H9 (cell line): ENCODE data around the gene ZNF599. TPM values are rescaled to one million over a fixed set of nuclear protein-coding genes. Genes with fewer than 3 reads are reported as not detected.

Experiments
- DNase-seq: peaks from one replicate; pipeline ENCODE4 v3.0.0-alpha.2; 2017
- H2AFZ ChIP-seq: one replicate; pipeline ENCODE4 v1.6.1; 2013; ENCODE audit warnings: mild to moderate bottlenecking, low read length, control low read depth, moderate library complexity
- H2AK5ac ChIP-seq: 2 replicates; pipeline ENCODE4 v1.6.1; 2013; ENCODE audit warnings: low read length, control low read depth, mixed read lengths; ENCODE audit not compliant: insufficient read length
- H2BK120ac ChIP-seq: one replicate; pipeline ENCODE4 v1.6.1; 2013; ENCODE audit warnings: low read depth, mild to moderate bottlenecking, low read length, control low read depth, inconsistent platforms; ENCODE audit not compliant: poor library complexity, severe bottlenecking
- H2BK12ac ChIP-seq: 2 replicates; pipeline ENCODE4 v1.6.1; 2013; ENCODE audit warnings: low read length, control low read depth, mixed read lengths, low read depth; ENCODE audit not compliant: insufficient read length
- H2BK15ac ChIP-seq: 2 replicates; pipeline ENCODE4 v1.6.1; 2013; ENCODE audit warnings: low read depth, low read length, control low read depth
- H2BK20ac ChIP-seq: one replicate; pipeline ENCODE4 v1.6.1; 2013; ENCODE audit warnings: low read depth, mild to moderate bottlenecking, low read length, control low read depth, inconsistent platforms; ENCODE audit not compliant: poor library complexity, severe bottlenecking
- H2BK5ac ChIP-seq: 2 replicates; pipeline ENCODE4 v1.6.1; 2013; ENCODE audit warnings: low read length, control low read depth, mixed read lengths; ENCODE audit not compliant: insufficient read length
- H3K14ac ChIP-seq: 2 replicates; pipeline ENCODE4 v1.6.1; 2013; ENCODE audit warnings: low read length, control low read depth; ENCODE audit not compliant: insufficient read depth
- H3K18ac ChIP-seq: 2 replicates; pipeline ENCODE4 v1.6.1; 2013; ENCODE audit warnings: low read depth, mild to moderate bottlenecking, mixed read lengths, low read length, control low read depth; ENCODE audit not compliant: insufficient read length
- H3K23ac ChIP-seq: 2 replicates; pipeline ENCODE4 v1.6.1; 2013; ENCODE audit warnings: low read length, control low read depth, mixed read lengths, low read depth; ENCODE audit not compliant: insufficient read length
- H3K23me2 ChIP-seq: 2 replicates; pipeline ENCODE4 v1.6.1; 2013; ENCODE audit warnings: low read depth, mild to moderate bottlenecking, mixed read lengths, low read length, control low read depth; ENCODE audit not compliant: insufficient read length, poor library complexity, severe bottlenecking
- H3K27ac ChIP-seq: 2 replicates; pipeline ENCODE4 v1.5.1; 2013; ENCODE audit warnings: low read length, control low read depth, mixed read lengths, low read depth; ENCODE audit not compliant: insufficient read length
- H3K27me3 ChIP-seq: 2 replicates; pipeline ENCODE4 v1.6.1; 2013; ENCODE audit warnings: low read length, control low read depth, inconsistent platforms; ENCODE audit not compliant: insufficient read depth
- H3K4ac ChIP-seq: 2 replicates; pipeline ENCODE4 v1.6.1; 2013; ENCODE audit warnings: low read depth, mild to moderate bottlenecking, control low read depth, inconsistent platforms, low read length, moderate library complexity
- H3K4me1 ChIP-seq: 2 replicates; pipeline ENCODE4 v1.6.1; 2013; ENCODE audit warnings: low read length, control low read depth, inconsistent platforms; ENCODE audit not compliant: insufficient read depth
- H3K4me2 ChIP-seq: 2 replicates; pipeline ENCODE4 v1.6.1; 2013; ENCODE audit warnings: low read length, control low read depth, mixed read lengths; ENCODE audit not compliant: insufficient read length, insufficient read depth
- H3K56ac ChIP-seq: 2 replicates; pipeline ENCODE4 v1.6.1; 2013; ENCODE audit warnings: low read depth, mild to moderate bottlenecking, mixed read lengths, low read length, control low read depth; ENCODE audit not compliant: insufficient read length
- H3K79me1 ChIP-seq: 2 replicates; pipeline ENCODE4 v1.6.1; 2013; ENCODE audit warnings: low read depth, mild to moderate bottlenecking, moderate library complexity, low read length, control low read depth, inconsistent platforms; ENCODE audit not compliant: insufficient read depth, poor library complexity, severe bottlenecking
- H3K79me2 ChIP-seq: 2 replicates; pipeline ENCODE4 v1.6.1; 2013; ENCODE audit warnings: low read length, control low read depth, inconsistent platforms; ENCODE audit not compliant: insufficient read depth
- H3K9ac ChIP-seq: 2 replicates; pipeline ENCODE4 v1.6.1; 2013; ENCODE audit warnings: low read length, control low read depth, mixed read lengths; ENCODE audit not compliant: insufficient read length; ENCODE audit errors: extremely low read depth
- H3K9me3 ChIP-seq: one replicate; pipeline ENCODE4 v1.6.1; 2013; ENCODE audit warnings: low read depth, low read length, inconsistent platforms; ENCODE audit not compliant: control insufficient read depth
- H3T11ph ChIP-seq: one replicate; pipeline ENCODE4 v1.6.1; 2013; ENCODE audit warnings: mild to moderate bottlenecking, low read length, control low read depth, inconsistent platforms
- H4K20me1 ChIP-seq: one replicate; pipeline ENCODE4 v1.6.1; 2013; ENCODE audit not compliant: control insufficient read depth, insufficient read length, insufficient read depth
- H4K5ac ChIP-seq: 2 replicates; pipeline ENCODE4 v1.6.1; 2013; ENCODE audit warnings: low read depth, mild to moderate bottlenecking, mixed read lengths, low read length, control low read depth; ENCODE audit not compliant: insufficient read length
- H4K8ac ChIP-seq: replicated peaks from 2 replicates; pipeline ENCODE4 v1.6.1; 2013; ENCODE audit warnings: low read length, control low read depth, mixed read lengths, low read depth; ENCODE audit not compliant: insufficient read length
- H4K91ac ChIP-seq: 2 replicates; pipeline ENCODE4 v1.6.1; 2013; ENCODE audit warnings: low read depth, mild to moderate bottlenecking, moderate library complexity, mixed read lengths, low read length, control low read depth; ENCODE audit not compliant: insufficient read length
- H3K27ac Mint-ChIP-seq, 3 experiments: 2 replicates in 2 of 3; 3 replicates in 1 of 3; pipeline ENCODE4 v1.8.0; 2020 to 2021; ENCODE audit warnings: mixed read lengths in 3 of 3, mild to moderate bottlenecking in 1 of 3, moderate library complexity in 1 of 3
- H3K27me3 Mint-ChIP-seq: 2 replicates; pipeline ENCODE4 v1.8.0; 2021; ENCODE audit warnings: low read depth, mild to moderate bottlenecking, moderate library complexity, mixed read lengths
- H3K36me3 Mint-ChIP-seq, 3 experiments: 2 replicates in 2 of 3; 3 replicates in 1 of 3; pipeline ENCODE4 v1.8.0; 2020 to 2021; ENCODE audit warnings: low read depth in 3 of 3, mixed read lengths in 3 of 3; ENCODE audit not compliant: insufficient read depth in 1 of 3
- H3K4me1 Mint-ChIP-seq, 2 experiments: 2 replicates each; pipeline ENCODE4 v1.8.0; 2020; ENCODE audit warnings: mixed read lengths in 2 of 2
- H3K4me3 Mint-ChIP-seq, 2 experiments: 2 replicates in 1 of 2; 3 replicates in 1 of 2; pipeline ENCODE4 v1.8.0; 2020 to 2021; ENCODE audit warnings: mild to moderate bottlenecking in 2 of 2, mixed read lengths in 2 of 2, moderate library complexity in 1 of 2
- H3K9me3 Mint-ChIP-seq, 2 experiments: 2 replicates in 1 of 2; 3 replicates in 1 of 2; pipeline ENCODE4 v1.8.0; 2020; ENCODE audit warnings: mild to moderate bottlenecking in 2 of 2, mixed read lengths in 2 of 2, moderate library complexity in 1 of 2
- WGBS: extraction: QIAGEN DNeasy Blood & Tissue Kit; methylation state at CpG from one replicate; pipeline ENCODE4 v1.1.7; 2013; ENCODE audit warnings: missing lambda C conversion rate, low lambda C conversion rate, mixed read lengths; ENCODE audit not compliant: insufficient read length; ENCODE audit errors: extremely low coverage; 5-methylcytosine and 5-hydroxymethylcytosine counted together
- total RNA-seq: library from RNA; stranded (reverse); gene quantifications from 2 replicates; pipeline ENCODE4 v1.2.1, GENCODE V29; 2021
- TF ChIP-seq, protein P1 (sequence below): fragments of 200-600 bp; sonication (generic); conservative IDR thresholded peaks from 3 replicates; pipeline ENCODE4 v1.8.0; 2021; ENCODE audit warnings: antibody characterized with exemption, mild to moderate bottlenecking

The ZNF599 gene
- total RNA-seq, 1 experiment from 2014 or later: 3.9 TPM

DNA sequence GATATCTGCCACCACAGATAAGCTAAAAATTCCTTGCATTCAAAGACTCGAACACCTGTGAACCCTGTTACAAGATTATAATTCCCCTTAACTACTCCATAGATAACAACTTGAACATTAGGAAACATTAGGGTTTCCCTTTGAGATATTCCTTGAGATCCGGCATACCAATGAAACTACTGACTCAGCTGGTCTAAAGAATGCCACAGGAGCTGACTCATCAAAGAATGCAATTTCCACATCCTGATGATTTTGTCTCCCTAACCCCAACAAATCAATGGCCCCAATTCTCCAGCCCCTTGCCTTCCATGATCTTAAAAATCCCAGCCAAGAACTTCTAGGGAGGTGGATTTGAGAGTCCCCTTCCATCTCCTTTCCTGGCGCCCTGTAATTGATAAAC, 35.6 kb upstream of the ZNF599 start:
- Histone ChIP-seq H3T11ph (no peak overlapping the region), H3K18ac (no peak overlapping the region), H2AFZ (no peak overlapping the region), H2BK12ac (no peak overlapping the region), H2BK15ac (no peak overlapping the region), H3K4me2 (no peak overlapping the region), H2BK120ac (no peak overlapping the region), H4K8ac (no peak overlapping the region), H2BK20ac (no peak overlapping the region), H3K9me3 (peaks cover 17% of the 10 kb centered on the region), H4K91ac (no peak overlapping the region), H3K14ac (no peak overlapping the region), H4K5ac (no peak overlapping the region), H3K9ac (no peak overlapping the region), H3K27me3 (no peaks in the 10 kb centered on the region), H2BK5ac (no peak overlapping the region), H3K56ac (no peak overlapping the region), H3K27ac (no peak overlapping the region), H3K23ac (no peak overlapping the region), H4K20me1 (peaks cover 2% of the 10 kb centered on the region), H3K79me2 (no peaks in the 10 kb centered on the region), H3K79me1 (no peaks in the 10 kb centered on the region), H3K4me1 (no peaks in the 10 kb centered on the region), H3K23me2 (no peaks in the 10 kb centered on the region), H2AK5ac (no peak overlapping the region), H3K4ac (no peak overlapping the region)
- Mint-ChIP-seq H3K9me3 (peaks cover 49 to 72% of the 10 kb centered on the region in 2 experiments), H3K27ac (no peak overlapping the region), H3K36me3 (peaks cover 4 to 7% (median 5%) of the 10 kb centered on the region in 3 experiments; a peak in 6 of 7 replicates), H3K4me3 (no peak overlapping the region), H3K27me3 (peaks cover 8% of the 10 kb centered on the region), H3K4me1 (no peaks in the 10 kb centered on the region)
- no peak for DNase-seq
- no CpG with 5 or more reads among the region's 3 CpGs for WGBS
- TF ChIP-seq, protein P1, sequence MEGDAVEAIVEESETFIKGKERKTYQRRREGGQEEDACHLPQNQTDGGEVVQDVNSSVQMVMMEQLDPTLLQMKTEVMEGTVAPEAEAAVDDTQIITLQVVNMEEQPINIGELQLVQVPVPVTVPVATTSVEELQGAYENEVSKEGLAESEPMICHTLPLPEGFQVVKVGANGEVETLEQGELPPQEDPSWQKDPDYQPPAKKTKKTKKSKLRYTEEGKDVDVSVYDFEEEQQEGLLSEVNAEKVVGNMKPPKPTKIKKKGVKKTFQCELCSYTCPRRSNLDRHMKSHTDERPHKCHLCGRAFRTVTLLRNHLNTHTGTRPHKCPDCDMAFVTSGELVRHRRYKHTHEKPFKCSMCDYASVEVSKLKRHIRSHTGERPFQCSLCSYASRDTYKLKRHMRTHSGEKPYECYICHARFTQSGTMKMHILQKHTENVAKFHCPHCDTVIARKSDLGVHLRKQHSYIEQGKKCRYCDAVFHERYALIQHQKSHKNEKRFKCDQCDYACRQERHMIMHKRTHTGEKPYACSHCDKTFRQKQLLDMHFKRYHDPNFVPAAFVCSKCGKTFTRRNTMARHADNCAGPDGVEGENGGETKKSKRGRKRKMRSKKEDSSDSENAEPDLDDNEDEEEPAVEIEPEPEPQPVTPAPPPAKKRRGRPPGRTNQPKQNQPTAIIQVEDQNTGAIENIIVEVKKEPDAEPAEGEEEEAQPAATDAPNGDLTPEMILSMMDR: no peak
